Suprapubic skin (tissue), 4 donors: ENCODE data around the gene NIPAL4. TPM values are rescaled to one million over a fixed set of nuclear protein-coding genes. Genes with fewer than 3 reads are reported as not detected.

ENCODE experiments used
- DNase-seq, 2 donors: peaks; one replicate each; pipeline ENCODE4 v3.0.0-alpha.2; 2019; ENCODE audit warnings: low spot score in 2 of 2
- H3K27ac ChIP-seq: fragments of 200-600 bp; sonication (generic); one replicate; pipeline ENCODE4 v1.5.1; 2019
- H3K27me3 ChIP-seq: fragments of 200-600 bp; sonication (generic); one replicate; pipeline ENCODE4 v1.5.1; 2019
- H3K36me3 ChIP-seq: fragments of 200-600 bp; sonication (generic); one replicate; pipeline ENCODE4 v1.5.1; 2019
- H3K4me1 ChIP-seq: fragments of 200-600 bp; sonication (generic); one replicate; pipeline ENCODE4 v1.5.1; 2019
- H3K4me3 ChIP-seq: fragments of 200-600 bp; sonication (generic); one replicate; pipeline ENCODE4 v1.5.1; 2019; ENCODE audit warnings: mild to moderate bottlenecking
- H3K9me3 ChIP-seq: fragments of 200-600 bp; sonication (generic); one replicate; pipeline ENCODE4 v1.5.1; 2019
- EP300 ChIP-seq: sonication (generic); formaldehyde crosslinking; IDR thresholded peaks from one replicate; pipeline ENCODE4 v1.6.1; 2017; ENCODE audit warnings: antibody characterized with exemption
- POLR2A ChIP-seq, 2 donors: fragments of 450-650 bp; IDR thresholded peaks; one replicate each; pipeline ENCODE4 v1.6.1; 2017; ENCODE audit warnings: antibody characterized with exemption in 2 of 2, mild to moderate bottlenecking in 2 of 2, moderate library complexity in 2 of 2
- POLR2AphosphoS5 ChIP-seq, 3 donors: sonication (generic); formaldehyde crosslinking; IDR thresholded peaks; one replicate each; pipeline ENCODE4 v1.6.1; 2017; ENCODE audit warnings: antibody characterized with exemption in 3 of 3
- WGBS: methylation state at CpG from one replicate; pipeline ENCODE4 v1.1.5; 2018; 5-methylcytosine and 5-hydroxymethylcytosine counted together
- total RNA-seq, 4 donors: library from RNA; depleted of rRNA; stranded (reverse); fragments of >200 nt; gene quantifications; one replicate each; pipeline ENCODE4 v1.1.0, GENCODE V29; 2016
- TF ChIP-seq, protein P1 (sequence below), 2 donors: fragments of 200-600 bp in 1 of 2; fragments of 450-650 bp in 1 of 2; sonication (generic) in 1 of 2; IDR thresholded peaks; one replicate each; pipeline ENCODE4 v1.5.1; 2016 to 2019; ENCODE audit warnings: antibody characterized with exemption in 2 of 2, mild to moderate bottlenecking in 1 of 2, moderate library complexity in 1 of 2

NIPAL4 gene
- total RNA-seq, 4 donors from 2014 or later: 45.8 to 111 (median 86.6) TPM

- H3K27ac ChIP-seq: no peak overlapping the region
- H3K9me3 ChIP-seq: no peaks in the 10 kb centered on the region
- WGBS: 33% methylated on average over 1 of the region's 3 CpGs
- H3K36me3 ChIP-seq: peaks cover 4% of the 10 kb centered on the region
- no peaks in the 10 kb centered on the region for H3K27me3 ChIP-seq
- peaks cover 9% of the 10 kb centered on the region for H3K4me1 ChIP-seq
- DNase-seq: no peak
- TF ChIP-seq POLR2AphosphoS5 (IDR thresholded peaks at IDR 0.05) (no peak), EP300 (no peak), POLR2A (IDR thresholded peaks at IDR 0.05) (no peak)
- TF ChIP-seq, protein P1, sequence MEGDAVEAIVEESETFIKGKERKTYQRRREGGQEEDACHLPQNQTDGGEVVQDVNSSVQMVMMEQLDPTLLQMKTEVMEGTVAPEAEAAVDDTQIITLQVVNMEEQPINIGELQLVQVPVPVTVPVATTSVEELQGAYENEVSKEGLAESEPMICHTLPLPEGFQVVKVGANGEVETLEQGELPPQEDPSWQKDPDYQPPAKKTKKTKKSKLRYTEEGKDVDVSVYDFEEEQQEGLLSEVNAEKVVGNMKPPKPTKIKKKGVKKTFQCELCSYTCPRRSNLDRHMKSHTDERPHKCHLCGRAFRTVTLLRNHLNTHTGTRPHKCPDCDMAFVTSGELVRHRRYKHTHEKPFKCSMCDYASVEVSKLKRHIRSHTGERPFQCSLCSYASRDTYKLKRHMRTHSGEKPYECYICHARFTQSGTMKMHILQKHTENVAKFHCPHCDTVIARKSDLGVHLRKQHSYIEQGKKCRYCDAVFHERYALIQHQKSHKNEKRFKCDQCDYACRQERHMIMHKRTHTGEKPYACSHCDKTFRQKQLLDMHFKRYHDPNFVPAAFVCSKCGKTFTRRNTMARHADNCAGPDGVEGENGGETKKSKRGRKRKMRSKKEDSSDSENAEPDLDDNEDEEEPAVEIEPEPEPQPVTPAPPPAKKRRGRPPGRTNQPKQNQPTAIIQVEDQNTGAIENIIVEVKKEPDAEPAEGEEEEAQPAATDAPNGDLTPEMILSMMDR (IDR thresholded peaks at IDR 0.05): no peak
- no peak overlapping the region for H3K4me3 ChIP-seq
These were observed 27.3 kb downstream of the NIPAL4 start for GRCh38 chr5:157487358-157487757.

GRCh38 chr5:157491471-157491995 lies 31.5 kb downstream of the NIPAL4 start:
- 84% methylated on average over 11 of the region's 11 CpGs for WGBS
- Histone ChIP-seq H3K4me1 (no peaks in the 10 kb centered on the region), H3K27ac (no peak overlapping the region), H3K9me3 (no peaks in the 10 kb centered on the region), H3K4me3 (no peak overlapping the region), H3K27me3 (no peaks in the 10 kb centered on the region), H3K36me3 (peaks cover 4% of the 10 kb centered on the region)
- DNase-seq: no peak
- TF ChIP-seq, protein P1 (IDR thresholded peaks at IDR 0.05): no peak
- TF ChIP-seq POLR2A (IDR thresholded peaks at IDR 0.05) (no peak), EP300 (no peak), POLR2AphosphoS5 (IDR thresholded peaks at IDR 0.05) (no peak)

GRCh38 chr5:157492886-157493285 lies 32.9 kb downstream of the NIPAL4 start:
- TF ChIP-seq POLR2A (IDR thresholded peaks at IDR 0.05): no peak
- TF ChIP-seq, protein P1 (IDR thresholded peaks at IDR 0.05): no peak
- no peak for TF ChIP-seq EP300
- TF ChIP-seq POLR2AphosphoS5 (IDR thresholded peaks at IDR 0.05): no peak
- 96% methylated on average over 9 of the region's 9 CpGs for WGBS
- Histone ChIP-seq H3K27me3 (no peaks in the 10 kb centered on the region), H3K4me3 (no peak overlapping the region), H3K9me3 (no peaks in the 10 kb centered on the region), H3K27ac (no peak overlapping the region), H3K36me3 (peaks cover 4% of the 10 kb centered on the region), H3K4me1 (no peaks in the 10 kb centered on the region)
- no peak for DNase-seq

DNA sequence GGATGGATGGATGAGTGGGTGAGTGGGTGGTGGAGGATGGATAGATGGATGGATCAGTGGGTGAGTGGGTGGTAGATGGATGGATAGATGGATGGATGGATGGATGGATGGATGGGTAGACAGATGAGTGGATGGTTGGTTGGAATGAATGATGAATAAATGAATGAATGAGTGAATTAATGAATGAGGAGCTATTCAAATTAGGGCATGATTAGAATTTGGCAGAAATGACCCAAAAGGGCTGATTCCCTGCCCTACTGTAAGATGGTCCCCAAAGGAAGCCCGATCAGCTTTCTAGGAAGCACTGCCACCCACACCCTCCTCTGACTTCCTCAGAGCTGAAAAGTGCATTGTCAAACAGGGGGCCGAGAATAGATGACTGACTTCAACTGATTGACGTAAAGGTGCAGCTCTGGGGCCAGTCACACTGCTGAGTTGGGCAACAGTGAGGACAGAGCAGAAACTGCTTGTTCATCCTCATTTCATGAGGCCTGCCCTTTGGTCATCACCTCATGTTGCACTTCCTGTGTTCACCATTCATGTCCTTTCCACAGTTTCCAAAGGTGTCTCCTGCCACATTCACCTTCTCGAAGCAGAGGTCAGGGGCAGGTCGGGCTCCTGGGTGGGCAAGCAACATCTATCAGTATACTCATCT lies 34.3 kb downstream of the NIPAL4 start:
- Histone ChIP-seq H3K36me3 (peaks cover 4% of the 10 kb centered on the region), H3K27ac (no peak overlapping the region), H3K4me3 (no peak overlapping the region), H3K9me3 (no peaks in the 10 kb centered on the region), H3K4me1 (no peaks in the 10 kb centered on the region), H3K27me3 (no peaks in the 10 kb centered on the region)
- DNase-seq: no peak
- WGBS: 90% methylated on average over 5 of the region's 5 CpGs
- TF ChIP-seq POLR2AphosphoS5 (IDR thresholded peaks at IDR 0.05) (no peak), EP300 (no peak), POLR2A (IDR thresholded peaks at IDR 0.05) (no peak)
- TF ChIP-seq, protein P1 (IDR thresholded peaks at IDR 0.05): no peak

DNA sequence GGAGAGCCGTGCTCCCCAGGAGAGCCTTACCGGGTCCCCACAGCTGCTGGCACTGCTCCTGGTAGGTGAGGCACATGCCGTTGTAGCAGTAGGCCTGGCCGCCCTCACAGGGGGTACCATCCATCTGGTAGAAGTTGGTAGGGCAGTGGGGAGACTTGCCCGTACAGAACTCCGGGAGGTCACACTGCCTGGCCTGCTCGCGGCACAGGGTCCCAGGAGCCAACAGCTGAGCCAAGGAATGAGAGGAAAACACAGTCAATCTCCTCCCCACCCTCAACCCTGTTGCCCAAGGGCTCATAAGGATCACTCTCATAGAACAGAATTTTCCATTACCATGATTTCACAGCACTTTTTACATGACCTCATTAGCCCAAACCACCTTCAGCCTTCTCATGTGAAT lies 36.9 kb downstream of the NIPAL4 start:
- no peaks in the 10 kb centered on the region for H3K36me3 ChIP-seq
- no peaks in the 10 kb centered on the region for H3K4me1 ChIP-seq
- no peak overlapping the region for H3K27ac ChIP-seq
- no peaks in the 10 kb centered on the region for H3K9me3 ChIP-seq
- no peak for DNase-seq
- TF ChIP-seq POLR2A (IDR thresholded peaks at IDR 0.05) (no peak), EP300 (no peak), POLR2AphosphoS5 (IDR thresholded peaks at IDR 0.05) (no peak)
- TF ChIP-seq, protein P1 (IDR thresholded peaks at IDR 0.05): no peak
- no peaks in the 10 kb centered on the region for H3K27me3 ChIP-seq
- no peak overlapping the region for H3K4me3 ChIP-seq
- WGBS: 93% methylated on average over 7 of the region's 8 CpGs
